HEK293 (cell line): ENCODE results near the gene DUS1L.

ENCODE experiments used
- CTCF ChIA-PET: fragments of 350-600 bp; formaldehyde crosslinking; extraction: SDS; loops from one replicate; lab custom pipeline; 2021; ENCODE audit warnings: antibody characterized with exemption; lab: Yijun Ruan, JAX
- POLR2A ChIA-PET: fragments of 300-600 bp; formaldehyde crosslinking; extraction: SDS; loops from one replicate; lab custom pipeline; 2020; ENCODE audit warnings: antibody characterized with exemption, inconsistent platforms; lab: Yijun Ruan, JAX
- H3K27ac ChIP-seq: fragments of 200-500 bp; sonication (Bioruptor generic); 2 replicates; pipeline ENCODE4 v1.5.1; 2014; ENCODE audit warnings: low read depth, low read length, control low read depth, inconsistent platforms; ENCODE audit errors: extremely low read depth
- H3K36me3 ChIP-seq, 2 experiments: fragments of 200-500 bp in 1 of 2; sonication (Bioruptor generic) in 1 of 2; 1 replicate in 1 of 2; 2 replicates in 1 of 2; pipeline ENCODE4 v1.5.1; 2014 to 2017; ENCODE audit warnings: inconsistent platforms in 2 of 2, low read length in 2 of 2; ENCODE audit not compliant: control insufficient read depth in 2 of 2, insufficient read depth in 1 of 2
- H3K4me1 ChIP-seq: fragments of 200-500 bp; sonication (Bioruptor generic); 2 replicates; pipeline ENCODE4 v1.5.1; 2014; ENCODE audit warnings: mild to moderate bottlenecking, low read length, inconsistent platforms; ENCODE audit not compliant: control insufficient read depth, insufficient read depth
- H3K4me3 ChIP-seq: 2 replicates; pipeline ENCODE4 v1.5.1; 2011; ENCODE audit warnings: low read depth, mild to moderate bottlenecking, control low read depth, low read length, moderate library complexity
- H3K9me3 ChIP-seq: fragments of 200-500 bp; sonication (Bioruptor generic); 2 replicates; pipeline ENCODE4 v1.5.1; 2014; ENCODE audit warnings: low read depth, low read length, inconsistent platforms; ENCODE audit not compliant: control insufficient read depth, insufficient read depth
- BCL11B ChIP-seq: fragments of 450-650 bp; formaldehyde crosslinking; IDR thresholded peaks from 2 replicates; pipeline ENCODE4 v1.5.1; 2016; ENCODE audit warnings: low read depth, missing biosample characterization, missing genetic modification characterization
- KLF8 ChIP-seq: fragments of 450-650 bp; formaldehyde crosslinking; IDR thresholded peaks from 2 replicates; pipeline ENCODE4 v1.5.1; 2016; ENCODE audit warnings: missing biosample characterization, missing genetic modification characterization
- REPIN1 ChIP-seq: fragments of 450-650 bp; formaldehyde crosslinking; IDR thresholded peaks from 2 replicates; pipeline ENCODE4 v1.5.1; 2017; ENCODE audit warnings: missing biosample characterization, missing genetic modification characterization, low read depth
- SCRT1 ChIP-seq: fragments of 450-650 bp; formaldehyde crosslinking; IDR thresholded peaks from 2 replicates; pipeline ENCODE4 v1.5.1; 2016; ENCODE audit warnings: missing biosample characterization, missing genetic modification characterization, borderline replicate concordance
- SCRT2 ChIP-seq: fragments of 450-650 bp; formaldehyde crosslinking; IDR thresholded peaks from 2 replicates; pipeline ENCODE4 v1.5.1; 2016; ENCODE audit warnings: missing biosample characterization, missing genetic modification characterization
- SP2 ChIP-seq: fragments of 450-650 bp; formaldehyde crosslinking; IDR thresholded peaks from 2 replicates; pipeline ENCODE4 v1.5.1; 2016; ENCODE audit warnings: missing biosample characterization, missing genetic modification characterization
- ZBTB20 ChIP-seq: fragments of 450-650 bp; formaldehyde crosslinking; IDR thresholded peaks from 2 replicates; pipeline ENCODE4 v1.5.1; 2016; ENCODE audit warnings: missing biosample characterization, missing genetic modification characterization
- ZBTB48 ChIP-seq: fragments of 450-650 bp; formaldehyde crosslinking; IDR thresholded peaks from 2 replicates; pipeline ENCODE4 v1.5.1; 2016; ENCODE audit warnings: missing biosample characterization, missing genetic modification characterization
- ZNF132 ChIP-seq: fragments of 450-650 bp; formaldehyde crosslinking; IDR thresholded peaks from 2 replicates; pipeline ENCODE4 v1.5.1; 2017; ENCODE audit warnings: missing biosample characterization, missing genetic modification characterization, borderline replicate concordance
- ZNF2 ChIP-seq: fragments of 450-650 bp; formaldehyde crosslinking; IDR thresholded peaks from 2 replicates; pipeline ENCODE4 v1.5.1; 2016; ENCODE audit warnings: missing biosample characterization, missing genetic modification characterization
- ZNF341 ChIP-seq: fragments of 450-650 bp; formaldehyde crosslinking; IDR thresholded peaks from 2 replicates; pipeline ENCODE4; 2016; ENCODE audit warnings: low read depth, missing biosample characterization, missing genetic modification characterization
- ZNF394 ChIP-seq: fragments of 450-650 bp; formaldehyde crosslinking; IDR thresholded peaks from 2 replicates; pipeline ENCODE4 v1.5.1; 2016; ENCODE audit warnings: missing biosample characterization, missing genetic modification characterization, mild to moderate bottlenecking, moderate library complexity, borderline replicate concordance
- ZNF426 ChIP-seq: fragments of 450-650 bp; formaldehyde crosslinking; IDR thresholded peaks from 2 replicates; pipeline ENCODE4 v1.5.1; 2017; ENCODE audit warnings: missing biosample characterization, missing genetic modification characterization, mild to moderate bottlenecking, inconsistent platforms, moderate library complexity
- ZNF501 ChIP-seq: fragments of 450-650 bp; formaldehyde crosslinking; IDR thresholded peaks from 2 replicates; pipeline ENCODE4 v1.5.1; 2016; ENCODE audit warnings: missing biosample characterization, missing genetic modification characterization
- ZNF654 ChIP-seq: fragments of 450-650 bp; formaldehyde crosslinking; IDR thresholded peaks from 2 replicates; pipeline ENCODE4 v1.5.1; 2016; ENCODE audit warnings: low read depth, missing biosample characterization, missing genetic modification characterization
- ZNF677 ChIP-seq: fragments of 450-650 bp; IDR thresholded peaks from 2 replicates; pipeline ENCODE4 v1.5.0; 2018; ENCODE audit warnings: missing biosample characterization, mild to moderate bottlenecking, missing genetic modification characterization, moderate library complexity
- ZSCAN30 ChIP-seq: fragments of 450-650 bp; IDR thresholded peaks from 2 replicates; pipeline ENCODE4 v1.5.1; 2018; ENCODE audit warnings: missing biosample characterization, mild to moderate bottlenecking, missing genetic modification characterization, moderate library complexity
- TF ChIP-seq, protein P1 (sequence below): fragments of 450-650 bp; formaldehyde crosslinking; IDR thresholded peaks from 2 replicates; pipeline ENCODE4 v1.5.1; 2016; ENCODE audit warnings: missing biosample characterization, missing genetic modification characterization
- TF ChIP-seq, protein P2 (sequence below): fragments of 450-650 bp; formaldehyde crosslinking; IDR thresholded peaks from 2 replicates; pipeline ENCODE4 v1.5.1; 2016; ENCODE audit warnings: missing biosample characterization, missing genetic modification characterization
- TF ChIP-seq, protein P3 (sequence below): fragments of 450-650 bp; formaldehyde crosslinking; IDR thresholded peaks from 2 replicates; pipeline ENCODE4 v1.5.1; 2016; ENCODE audit warnings: missing biosample characterization, missing genetic modification characterization
- TF ChIP-seq, protein P4 (sequence below): fragments of 450-650 bp; formaldehyde crosslinking; optimal IDR thresholded peaks from 2 replicates; pipeline ENCODE3; 2016; ENCODE audit warnings: missing biosample characterization, mild to moderate bottlenecking, missing genetic modification characterization
- TF ChIP-seq, protein P5 (sequence below): fragments of 450-650 bp; formaldehyde crosslinking; IDR thresholded peaks from 2 replicates; pipeline ENCODE4 v1.5.1; 2017; ENCODE audit warnings: missing biosample characterization, missing genetic modification characterization

Gene DUS1L

DNA sequence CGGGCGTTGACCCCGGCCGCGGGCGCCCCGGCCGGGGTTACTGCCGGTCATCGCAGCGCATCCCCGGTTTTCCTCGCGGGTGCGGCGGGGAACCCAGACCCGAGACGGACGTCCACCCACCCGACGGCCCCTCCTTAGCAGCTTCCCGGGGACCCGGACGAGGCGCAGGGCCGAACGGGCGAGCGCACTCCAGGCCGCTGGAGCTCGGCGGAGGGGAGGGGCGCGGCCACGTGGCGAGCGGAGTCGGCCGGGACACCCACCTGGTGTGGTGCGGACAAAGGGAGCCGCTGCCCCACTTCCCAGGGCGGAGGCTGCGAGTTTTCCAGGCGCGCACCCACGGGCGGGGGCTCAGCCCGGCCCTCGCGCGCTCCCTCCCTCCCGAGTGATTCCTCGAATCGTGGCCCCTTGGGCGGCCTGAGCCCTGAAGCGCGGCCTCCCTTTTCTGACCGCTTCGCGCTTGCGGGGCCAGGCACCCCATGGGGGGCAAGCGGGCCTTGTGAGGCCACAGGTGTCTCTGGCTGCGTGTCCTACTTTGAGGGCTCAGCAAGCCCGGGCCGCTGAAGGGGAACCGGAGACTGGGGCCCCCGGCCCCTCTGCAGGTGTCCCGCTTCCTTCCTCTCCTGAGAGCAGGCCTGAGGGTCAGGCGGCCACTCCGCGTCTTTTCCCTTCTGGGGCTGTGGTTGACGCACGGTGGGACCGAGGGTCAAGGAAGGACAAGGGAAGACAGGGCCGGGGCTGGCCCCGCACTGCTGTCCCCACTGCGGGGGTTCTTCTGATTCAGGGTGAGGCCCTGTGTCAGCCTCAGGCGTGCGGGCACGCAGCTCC, 33.5 kb upstream of the DUS1L start (continued):
- TF ChIP-seq BCL11B (tag by site-specific recombination) (0 out of 2 replicates have a peak, but pooled peaks have one; percentile 16), ZBTB48 (peak; percentile 65; the same call in 1 of the 2 replicates), ZNF654 (tag by site-specific recombination) (no peak), ZBTB20 (peak; percentile 55; the same call in 1 of the 2 replicates), KLF8 (tag by site-specific recombination) (peak; percentile 78; the same call in 1 of the 2 replicates), ZSCAN30 (peak; percentile 29; the same call in 1 of the 2 replicates), ZNF2 (tag by site-specific recombination) (no peak), SP2 (tag by site-specific recombination) (peak; percentile 9; the same call in 1 of the 2 replicates), SCRT2 (tag by site-specific recombination) (peak; percentile 92), SCRT1 (tag by site-specific recombination) (peak; percentile 78), REPIN1 (tag by site-specific recombination) (peak; percentile 69; the same call in 1 of the 2 replicates), ZNF501 (tag by site-specific recombination) (peak; percentile 53; the same call in 1 of the 2 replicates)
- TF ChIP-seq, protein P1, sequence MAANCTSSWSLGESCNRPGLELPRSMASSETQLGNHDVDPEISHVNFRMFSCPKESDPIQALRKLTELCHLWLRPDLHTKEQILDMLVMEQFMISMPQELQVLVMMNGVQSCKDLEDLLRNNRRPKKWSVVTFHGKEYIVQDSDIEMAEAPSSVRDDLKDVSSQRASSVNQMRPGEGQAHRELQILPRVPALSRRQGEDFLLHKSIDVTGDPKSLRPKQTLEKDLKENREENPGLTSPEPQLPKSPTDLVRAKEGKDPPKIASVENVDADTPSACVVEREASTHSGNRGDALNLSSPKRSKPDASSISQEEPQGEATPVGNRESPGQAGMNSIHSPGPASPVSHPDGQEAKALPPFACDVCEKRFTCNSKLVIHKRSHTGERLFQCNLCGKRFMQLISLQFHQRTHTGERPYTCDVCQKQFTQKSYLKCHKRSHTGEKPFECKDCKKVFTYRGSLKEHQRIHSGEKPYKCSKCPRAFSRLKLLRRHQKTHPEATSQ (tag by site-specific recombination): 0 out of 2 replicates have a peak, but pooled peaks have one; percentile 57
- TF ChIP-seq, protein P2, sequence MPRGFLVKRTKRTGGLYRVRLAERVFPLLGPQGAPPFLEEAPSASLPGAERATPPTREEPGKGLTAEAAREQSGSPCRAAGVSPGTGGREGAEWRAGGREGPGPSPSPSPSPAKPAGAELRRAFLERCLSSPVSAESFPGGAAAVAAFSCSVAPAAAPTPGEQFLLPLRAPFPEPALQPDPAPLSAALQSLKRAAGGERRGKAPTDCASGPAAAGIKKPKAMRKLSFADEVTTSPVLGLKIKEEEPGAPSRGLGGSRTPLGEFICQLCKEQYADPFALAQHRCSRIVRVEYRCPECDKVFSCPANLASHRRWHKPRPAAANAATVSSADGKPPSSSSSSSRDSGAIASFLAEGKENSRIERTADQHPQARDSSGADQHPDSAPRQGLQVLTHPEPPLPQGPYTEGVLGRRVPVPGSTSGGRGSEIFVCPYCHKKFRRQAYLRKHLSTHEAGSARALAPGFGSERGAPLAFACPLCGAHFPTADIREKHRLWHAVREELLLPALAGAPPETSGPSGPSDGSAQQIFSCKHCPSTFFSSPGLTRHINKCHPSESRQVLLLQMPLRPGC: 0 out of 2 replicates have a peak, but pooled peaks have one; percentile 21
- TF ChIP-seq, protein P3, sequence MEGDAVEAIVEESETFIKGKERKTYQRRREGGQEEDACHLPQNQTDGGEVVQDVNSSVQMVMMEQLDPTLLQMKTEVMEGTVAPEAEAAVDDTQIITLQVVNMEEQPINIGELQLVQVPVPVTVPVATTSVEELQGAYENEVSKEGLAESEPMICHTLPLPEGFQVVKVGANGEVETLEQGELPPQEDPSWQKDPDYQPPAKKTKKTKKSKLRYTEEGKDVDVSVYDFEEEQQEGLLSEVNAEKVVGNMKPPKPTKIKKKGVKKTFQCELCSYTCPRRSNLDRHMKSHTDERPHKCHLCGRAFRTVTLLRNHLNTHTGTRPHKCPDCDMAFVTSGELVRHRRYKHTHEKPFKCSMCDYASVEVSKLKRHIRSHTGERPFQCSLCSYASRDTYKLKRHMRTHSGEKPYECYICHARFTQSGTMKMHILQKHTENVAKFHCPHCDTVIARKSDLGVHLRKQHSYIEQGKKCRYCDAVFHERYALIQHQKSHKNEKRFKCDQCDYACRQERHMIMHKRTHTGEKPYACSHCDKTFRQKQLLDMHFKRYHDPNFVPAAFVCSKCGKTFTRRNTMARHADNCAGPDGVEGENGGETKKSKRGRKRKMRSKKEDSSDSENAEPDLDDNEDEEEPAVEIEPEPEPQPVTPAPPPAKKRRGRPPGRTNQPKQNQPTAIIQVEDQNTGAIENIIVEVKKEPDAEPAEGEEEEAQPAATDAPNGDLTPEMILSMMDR (tag by site-specific recombination): 0 out of 2 replicates have a peak, but pooled peaks have one; percentile 16
- TF ChIP-seq, protein P4, sequence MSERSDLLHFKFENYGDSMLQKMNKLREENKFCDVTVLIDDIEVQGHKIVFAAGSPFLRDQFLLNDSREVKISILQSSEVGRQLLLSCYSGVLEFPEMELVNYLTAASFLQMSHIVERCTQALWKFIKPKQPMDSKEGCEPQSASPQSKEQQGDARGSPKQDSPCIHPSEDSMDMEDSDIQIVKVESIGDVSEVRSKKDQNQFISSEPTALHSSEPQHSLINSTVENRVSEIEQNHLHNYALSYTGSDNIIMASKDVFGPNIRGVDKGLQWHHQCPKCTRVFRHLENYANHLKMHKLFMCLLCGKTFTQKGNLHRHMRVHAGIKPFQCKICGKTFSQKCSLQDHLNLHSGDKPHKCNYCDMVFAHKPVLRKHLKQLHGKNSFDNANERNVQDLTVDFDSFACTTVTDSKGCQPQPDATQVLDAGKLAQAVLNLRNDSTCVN: peak; percentile 88

DNA sequence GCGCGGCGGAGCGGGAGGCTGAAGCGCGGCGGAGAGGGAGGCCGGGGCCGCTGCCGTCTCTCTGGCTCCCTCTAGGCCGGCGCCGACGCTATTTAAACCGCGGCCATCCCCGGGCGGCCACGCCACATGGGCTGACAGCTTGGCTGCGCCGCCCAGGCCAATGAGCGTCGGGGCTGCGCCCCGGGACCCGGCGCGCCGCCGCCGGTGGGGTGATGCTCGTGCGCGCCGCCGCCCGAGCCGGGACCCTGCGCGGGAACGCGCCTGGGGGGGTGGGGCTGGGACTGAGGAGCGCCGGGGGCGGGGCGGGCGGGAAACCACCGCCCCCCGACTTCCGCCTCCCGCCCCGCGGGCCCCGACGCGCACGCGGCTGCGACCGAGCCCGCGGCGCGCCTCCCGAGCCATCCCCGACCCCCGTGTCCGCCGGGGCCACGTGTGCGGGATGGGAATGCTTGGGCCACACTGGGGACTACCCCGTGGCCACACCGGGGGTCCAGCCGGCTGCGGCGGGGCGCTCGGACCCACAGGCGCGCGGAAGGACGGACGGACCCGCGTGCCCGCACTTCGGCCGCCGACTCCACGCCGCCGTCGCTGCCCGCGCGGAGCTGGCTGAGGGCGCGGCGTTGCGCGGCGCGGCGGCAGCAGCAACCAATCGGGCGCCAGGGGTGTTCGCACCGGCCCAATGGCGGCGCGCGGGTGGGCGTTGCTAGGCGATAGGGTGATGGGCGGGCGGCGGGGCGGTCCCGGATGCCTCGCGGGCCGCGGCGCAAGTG, 32.8 kb upstream of the DUS1L start, which contains the start of gene FASN:
TSS of gene FASN (minus strand) at position 68 of the 770 bp plus-strand sequence. CDS start 1,791 bp downstream, outside the sequence.
- Histone ChIP-seq H3K9me3 (no peaks in the 10 kb centered on the region), H3K27ac (peak within 1 kb of the TSS; percentile 99), H3K4me3 (peak within 1 kb of the TSS; percentile 84), H3K36me3 (peaks cover 8 to 35% of the 10 kb centered on the region in 2 experiments; a peak in 2 of 3 replicates), H3K4me1 (0 out of 2 replicates have a peak, but pooled peaks cover 7% of the 10 kb centered on the region)
- ChIA-PET CTCF (interaction anchor here (0.6 to 1.1 kb wide), 4 partner anchors 57 to 385 kb away, joined by 3 to 5 read pairs (median 4); partner anchors contain the start of gene DCXR), POLR2A (interaction anchor here (0.6 to 3.9 kb wide), 18 partner anchors 8 to 265 kb away, joined by 3 to 18 read pairs (median 4); partner anchors contain the start of genes CENPX, DCXR, GPS1 and LRRC45)
- TF ChIP-seq, protein P3 (tag by site-specific recombination): peak; percentile 69; the same call in 1 of the 2 replicates
- TF ChIP-seq, protein P5, sequence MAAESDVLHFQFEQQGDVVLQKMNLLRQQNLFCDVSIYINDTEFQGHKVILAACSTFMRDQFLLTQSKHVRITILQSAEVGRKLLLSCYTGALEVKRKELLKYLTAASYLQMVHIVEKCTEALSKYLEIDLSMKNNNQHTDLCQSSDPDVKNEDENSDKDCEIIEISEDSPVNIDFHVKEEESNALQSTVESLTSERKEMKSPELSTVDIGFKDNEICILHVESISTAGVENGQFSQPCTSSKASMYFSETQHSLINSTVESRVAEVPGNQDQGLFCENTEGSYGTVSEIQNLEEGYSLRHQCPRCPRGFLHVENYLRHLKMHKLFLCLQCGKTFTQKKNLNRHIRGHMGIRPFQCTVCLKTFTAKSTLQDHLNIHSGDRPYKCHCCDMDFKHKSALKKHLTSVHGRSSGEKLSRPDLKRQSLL: no peak; the same call in 1 of the 2 replicates
- TF ChIP-seq ZNF132 (tag by site-specific recombination) (no peak), ZNF426 (tag by site-specific recombination) (no peak), ZNF677 (tag by site-specific recombination) (peak; percentile 40; the same call in 1 of the 2 replicates), ZNF341 (no peak), ZNF394 (tag by site-specific recombination) (no peak)
